H1 (cell line): ENCODE results near the gene C1QTNF4. TPM values are rescaled to one million over a fixed set of nuclear protein-coding genes. Genes with fewer than 3 reads are reported as not detected.

Source experiments
- USF2 ChIP-seq: IDR thresholded peaks from 2 replicates; pipeline ENCODE4 v1.6.1; 2011; ENCODE audit warnings: low read length, improper control_type of control experiment
- polyA plus RNA-seq, 7 experiments: library from polyadenylated mRNA; depleted of rRNA in 3 of 7; stranded (reverse) in 5 of 7; unstranded in 2 of 7; fragments of >200 nt in 5 of 7; fragments of 200-250 nt in 2 of 7; gene quantifications; 1 replicate in 5 of 7; 2 replicates in 1 of 7; 4 replicates in 1 of 7; pipeline versions ENCODE4 v1.2.1 to v1.2.3, GENCODE V29; 2011 to 2013; ENCODE audit warnings: missing spikeins in 2 of 7, mixed read lengths in 2 of 7
- total RNA-seq: library from RNA; stranded (reverse); fragmentation: NEBNext Ultra II Directional; extraction: Animal tissue kit (Norgen Biotek cat#: 25700); gene quantifications from 2 replicates; pipeline ENCODE4 v1.2.1, GENCODE V29; 2021

C1QTNF4 gene
- total and polyA plus RNA-seq, 2 of the 8 experiments (the other 6 are each of a cell fraction or from before 2014, with no cell fraction given): 3.9 to 6.0 TPM

GRCh38 chr11:47570651-47571356 lies 23.4 kb downstream of the C1QTNF4 start (continued):
- TF ChIP-seq USF2: no peak
